ENCODE results near the gene PRSS22.

The PRSS22 gene

DNA sequence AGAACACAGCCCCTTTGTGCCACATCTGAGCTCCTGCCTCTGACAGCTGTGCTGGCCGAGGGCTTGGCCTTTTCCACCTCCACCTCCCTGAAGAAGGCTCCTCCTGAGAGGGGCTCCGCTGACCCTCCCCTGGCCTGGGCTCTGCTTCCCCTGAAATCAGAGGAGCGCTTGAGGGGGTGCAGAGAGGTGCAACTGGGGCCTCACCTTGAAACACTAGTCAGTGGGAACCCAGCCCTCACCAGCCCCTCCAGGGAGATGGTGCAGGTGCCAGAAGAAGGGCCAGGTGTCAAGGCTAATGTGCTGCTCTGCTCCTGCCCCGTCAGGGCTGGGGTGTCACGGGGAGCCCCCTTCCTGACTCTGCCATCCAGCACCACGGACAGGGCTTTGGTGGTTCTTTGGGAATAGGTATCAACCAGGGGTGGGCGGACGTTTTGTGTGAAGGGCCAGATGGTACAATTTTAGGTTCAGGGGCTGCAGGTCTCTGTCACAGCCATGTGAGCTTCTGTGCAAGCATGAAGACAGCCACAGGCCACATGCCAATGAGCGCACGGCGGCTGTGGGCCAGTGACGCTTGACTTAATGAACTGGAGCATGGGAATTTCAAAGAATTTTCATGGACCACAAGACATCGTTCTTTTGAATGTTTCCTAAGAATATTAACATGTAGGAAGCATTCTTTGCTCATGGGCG, 30.0 kb downstream of the PRSS22 start:
- no peak for DNase-seq

DNA sequence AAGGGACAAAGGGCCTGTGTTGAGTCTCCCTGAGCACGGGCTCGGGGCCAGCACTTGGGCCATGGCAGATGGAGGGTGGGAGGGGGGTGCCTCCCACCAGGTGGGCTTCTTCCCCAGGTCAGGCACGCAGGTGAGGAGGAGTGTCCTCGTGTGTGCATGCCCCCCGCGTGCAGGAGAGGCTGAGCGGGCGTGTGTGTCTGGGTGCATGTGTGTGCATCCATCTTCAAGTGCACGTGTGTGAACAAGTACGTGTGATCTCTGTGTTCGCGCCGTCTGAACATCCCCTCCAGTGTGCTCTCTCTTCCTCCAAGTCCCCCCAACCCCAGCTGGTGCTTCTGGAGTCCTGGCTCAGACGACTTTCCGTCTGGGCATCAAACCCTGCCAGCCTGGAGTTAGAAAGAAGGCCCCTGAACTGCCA, 30.6 kb downstream of the PRSS22 start:
- no peak for DNase-seq

DNA sequence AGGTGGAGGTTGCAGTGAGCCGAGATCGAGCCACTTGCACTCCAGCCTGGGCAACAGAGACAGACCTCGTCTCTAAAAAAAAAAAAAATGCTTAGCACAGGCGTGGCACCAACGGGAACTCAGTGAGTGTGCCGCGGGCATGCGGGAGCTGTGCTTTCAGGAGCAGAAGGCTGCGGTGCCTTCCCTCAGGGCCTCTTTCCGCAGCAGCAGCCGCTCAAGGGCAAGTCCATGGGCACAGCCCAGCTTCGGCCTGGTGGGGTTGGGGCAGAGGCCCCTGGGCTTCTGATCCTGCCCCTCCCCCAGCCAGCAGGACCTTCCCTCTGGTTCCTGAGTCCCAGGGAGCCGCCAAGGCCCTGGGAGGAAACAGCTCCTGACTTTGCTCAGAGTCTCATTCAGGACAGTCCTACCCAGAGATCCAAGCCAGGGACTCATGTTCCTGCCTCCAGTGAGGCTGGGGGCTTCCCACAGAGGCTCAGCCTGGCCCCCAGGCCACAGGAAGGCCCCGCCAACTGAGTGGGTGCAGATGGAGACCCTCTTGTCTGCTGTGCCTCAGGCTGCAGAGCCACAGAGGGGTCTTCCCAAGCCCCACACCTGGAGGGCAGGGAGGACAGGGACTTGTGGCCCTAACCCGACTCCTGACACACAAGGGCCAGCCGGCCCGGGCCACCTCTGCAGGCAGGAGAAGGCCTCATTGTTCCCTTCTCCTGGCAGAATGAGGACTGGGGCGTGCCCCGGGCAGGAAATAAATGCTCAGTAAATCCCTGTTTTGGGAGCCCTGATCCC, 31.2 kb downstream of the PRSS22 start:
- DNase-seq: no peak

DNA sequence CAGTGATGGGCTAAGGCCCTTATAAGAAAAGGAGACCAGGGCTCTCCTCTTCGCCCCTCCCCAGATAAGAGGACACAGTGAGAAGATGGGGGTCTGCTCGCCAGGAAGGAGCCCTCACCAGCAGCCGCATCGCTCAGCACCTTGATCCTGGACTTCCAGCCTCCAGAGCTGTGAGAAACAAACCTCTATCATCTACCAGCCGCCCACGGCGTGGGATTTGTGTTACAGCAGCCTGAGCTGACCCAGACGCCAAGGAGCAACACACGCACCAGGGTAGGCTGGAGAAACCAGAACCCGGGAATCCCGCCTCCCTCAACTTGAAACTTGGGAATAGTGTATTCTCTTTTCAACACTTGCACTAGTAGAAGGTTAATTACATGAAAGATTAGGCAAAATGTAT, 32.1 kb downstream of the PRSS22 start:
- no peak for DNase-seq

DNA sequence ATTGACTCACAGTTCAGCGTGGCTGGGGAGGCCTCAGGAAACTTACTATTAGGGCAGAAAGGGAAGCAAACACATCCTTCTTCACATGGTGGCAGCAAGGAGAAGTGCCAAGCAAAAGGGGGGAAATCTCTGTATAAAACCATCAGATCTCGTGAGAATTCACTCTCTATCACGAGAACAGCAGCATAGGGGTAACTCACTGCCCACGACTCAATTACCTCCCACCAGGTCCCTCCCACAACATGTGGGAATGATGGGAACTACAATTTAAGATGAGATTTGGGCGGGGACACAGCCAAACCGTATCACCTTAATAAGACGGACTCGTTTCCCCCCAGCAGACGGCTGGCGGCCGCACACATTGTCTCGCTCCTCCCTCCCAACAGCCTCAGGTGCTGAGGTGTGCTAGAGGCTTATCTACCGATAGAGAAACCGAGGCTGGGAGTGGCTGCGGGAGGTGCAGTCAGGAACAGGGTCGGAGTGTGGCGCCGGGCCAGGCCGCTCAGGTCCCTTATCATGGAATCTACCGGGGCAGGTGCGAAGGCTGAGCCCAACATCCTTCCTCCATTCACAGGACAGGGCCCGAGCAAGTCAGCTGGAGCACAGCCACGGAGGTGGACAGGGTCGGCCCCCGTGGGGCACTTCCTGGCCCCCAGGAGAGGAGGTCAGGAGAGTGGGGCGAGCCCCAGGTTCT, 32.8 kb downstream of the PRSS22 start:
- DNase-seq: no peak

DNA sequence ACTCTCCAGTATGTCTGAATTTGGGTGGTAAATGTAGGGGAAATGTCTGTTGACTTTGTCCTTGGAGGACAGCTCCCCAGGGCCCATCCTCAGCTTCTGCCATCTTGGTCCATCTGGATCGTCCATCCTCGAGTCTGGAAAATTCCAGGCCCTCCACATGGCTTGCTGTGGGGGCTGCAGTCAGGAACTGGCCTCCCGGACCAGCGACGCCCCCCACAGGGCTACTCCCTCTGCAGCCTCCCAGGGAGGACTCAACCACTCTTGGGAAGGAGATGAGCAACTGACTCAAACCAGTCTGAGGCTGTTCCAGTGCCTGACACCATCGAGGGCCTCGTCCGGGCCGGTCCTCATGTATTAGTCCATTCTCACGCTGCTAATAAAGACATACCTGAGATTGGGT, 33.3 kb downstream of the PRSS22 start:
- no peak for DNase-seq

DNA sequence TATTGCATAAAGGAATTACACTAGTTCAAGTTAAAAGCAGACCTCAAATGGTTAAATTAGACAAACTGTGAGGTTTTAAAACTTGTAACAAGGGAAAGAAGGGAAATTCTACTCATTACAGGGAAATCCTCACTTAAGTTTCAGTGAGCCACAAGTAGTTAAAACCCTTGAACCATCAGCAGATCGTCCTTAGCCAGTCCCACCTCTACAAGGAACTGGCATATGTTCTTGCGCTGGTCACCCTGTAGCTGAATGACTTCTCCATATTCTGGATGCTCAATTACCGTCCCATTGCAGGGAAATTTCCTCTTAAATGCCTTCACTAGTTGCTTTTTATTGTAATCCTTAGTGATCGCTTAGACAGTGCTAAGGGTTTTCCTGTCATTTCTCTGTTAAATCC, 35.5 kb downstream of the PRSS22 start:
- DNase-seq: no peak

DNA sequence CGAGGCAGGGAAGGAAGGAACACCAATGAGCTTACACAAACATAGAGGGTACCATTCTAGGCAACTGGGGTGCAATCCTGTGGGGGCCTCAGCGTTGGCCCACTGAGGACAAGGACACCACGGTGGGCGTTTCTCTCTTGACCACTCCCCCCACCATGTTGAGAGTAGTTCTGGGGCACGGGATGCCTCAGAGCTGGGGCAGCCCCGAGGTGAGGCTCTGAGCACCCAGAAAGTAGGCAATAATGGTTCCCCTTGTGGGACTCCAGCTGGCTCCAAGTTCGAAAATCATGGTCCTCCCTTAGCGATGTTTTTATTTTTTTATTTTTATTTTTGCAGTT, 35.8 kb downstream of the PRSS22 start:
- no peak for DNase-seq

DNA sequence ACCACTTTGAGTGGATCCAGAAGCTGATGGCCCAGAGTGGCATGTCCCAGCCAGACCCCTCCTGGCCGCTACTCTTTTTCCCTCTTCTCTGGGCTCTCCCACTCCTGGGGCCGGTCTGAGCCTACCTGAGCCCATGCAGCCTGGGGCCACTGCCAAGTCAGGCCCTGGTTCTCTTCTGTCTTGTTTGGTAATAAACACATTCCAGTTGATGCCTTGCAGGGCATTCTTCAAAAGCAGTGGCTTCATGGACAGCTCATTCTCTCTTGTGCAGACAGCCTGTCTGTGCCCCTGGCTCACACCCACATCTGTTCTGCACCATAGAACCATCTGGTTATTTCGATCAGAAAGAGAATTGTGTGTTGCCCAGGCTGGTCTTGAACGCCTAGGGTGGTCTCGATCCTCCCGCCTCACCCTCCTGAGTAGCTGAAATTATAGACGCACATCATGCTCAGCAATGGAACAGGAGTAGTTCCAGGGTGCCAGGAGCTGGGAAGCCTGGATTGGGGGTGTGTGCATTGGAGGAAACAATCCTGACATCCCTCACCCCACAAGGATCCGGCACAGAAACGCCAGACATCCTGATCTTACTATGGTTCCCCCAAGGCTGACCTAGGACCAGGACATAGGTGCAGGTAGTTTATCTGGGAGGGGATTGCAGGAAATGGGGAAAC, 36.3 kb downstream of the PRSS22 start:
- DNase-seq: no peak

DNA sequence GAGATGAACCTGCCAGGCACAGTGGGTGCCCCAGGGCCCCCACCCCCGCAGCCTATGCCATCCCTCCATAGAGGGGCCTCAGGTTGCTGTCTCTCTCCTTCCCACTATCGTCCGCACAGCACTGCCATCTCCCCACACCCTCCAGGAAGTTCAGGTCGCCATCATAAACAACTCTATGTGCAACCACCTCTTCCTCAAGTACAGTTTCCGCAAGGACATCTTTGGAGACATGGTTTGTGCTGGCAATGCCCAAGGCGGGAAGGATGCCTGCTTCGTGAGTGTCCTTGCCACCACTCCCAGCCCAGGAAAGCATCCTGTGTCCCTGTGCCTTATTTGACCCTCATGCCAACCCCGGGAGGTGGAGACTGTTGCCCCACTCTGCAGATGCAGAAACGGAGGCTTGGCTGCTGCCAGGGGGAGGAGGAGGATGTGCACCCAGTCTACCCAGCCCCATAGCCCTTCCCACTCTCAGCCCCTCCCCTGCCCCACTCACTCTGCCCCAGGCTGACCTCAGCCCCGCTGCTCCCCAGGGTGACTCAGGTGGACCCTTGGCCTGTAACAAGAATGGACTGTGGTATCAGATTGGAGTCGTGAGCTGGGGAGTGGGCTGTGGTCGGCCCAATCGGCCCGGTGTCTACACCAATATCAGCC, 37.0 kb downstream of the PRSS22 start:
- no peak for DNase-seq

DNA sequence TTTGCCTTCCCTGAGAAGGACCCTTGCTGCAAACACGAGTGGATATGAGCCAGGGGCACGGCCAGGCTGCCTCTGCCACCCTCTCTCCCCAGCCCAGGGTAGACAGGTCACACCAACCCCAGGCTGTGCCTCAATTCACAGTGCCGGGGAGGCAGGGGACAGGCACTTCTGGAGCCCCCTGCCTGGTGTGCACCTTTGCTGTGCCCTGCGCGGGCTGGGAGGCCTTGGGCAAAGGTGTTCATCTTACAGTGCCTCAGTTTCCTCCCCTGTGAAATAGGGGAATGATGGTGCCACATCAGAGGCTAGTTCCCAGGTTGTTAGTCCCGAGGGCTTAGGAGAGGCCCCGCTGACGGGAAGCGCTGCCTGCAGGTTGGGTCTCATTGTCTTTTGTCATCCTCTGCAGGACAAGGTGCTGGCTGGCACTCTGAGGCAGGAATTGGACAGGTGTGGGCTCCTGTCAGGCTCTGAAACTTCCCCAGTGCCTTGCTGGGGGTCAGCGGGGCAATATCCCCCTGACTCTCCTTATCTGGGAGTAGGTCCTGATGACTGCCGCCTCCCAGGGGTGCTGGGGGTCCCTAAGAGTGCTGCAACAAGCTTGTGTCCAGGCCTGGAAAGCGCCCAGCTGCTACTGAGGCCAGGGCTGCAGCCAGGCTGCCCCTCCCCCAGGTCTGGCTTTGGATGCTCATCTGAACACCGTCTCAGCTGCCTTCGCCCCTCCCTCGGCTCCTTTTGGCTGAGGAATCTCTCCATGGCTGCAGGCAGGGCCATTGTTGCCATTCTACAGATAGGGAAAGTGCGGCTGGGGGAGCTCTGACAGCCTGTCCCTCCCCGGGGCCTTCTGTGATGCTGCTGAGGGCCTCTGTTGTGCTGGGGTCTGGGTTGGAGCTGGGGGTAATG, 37.8 kb downstream of the PRSS22 start:
- DNase-seq: no peak

DNA sequence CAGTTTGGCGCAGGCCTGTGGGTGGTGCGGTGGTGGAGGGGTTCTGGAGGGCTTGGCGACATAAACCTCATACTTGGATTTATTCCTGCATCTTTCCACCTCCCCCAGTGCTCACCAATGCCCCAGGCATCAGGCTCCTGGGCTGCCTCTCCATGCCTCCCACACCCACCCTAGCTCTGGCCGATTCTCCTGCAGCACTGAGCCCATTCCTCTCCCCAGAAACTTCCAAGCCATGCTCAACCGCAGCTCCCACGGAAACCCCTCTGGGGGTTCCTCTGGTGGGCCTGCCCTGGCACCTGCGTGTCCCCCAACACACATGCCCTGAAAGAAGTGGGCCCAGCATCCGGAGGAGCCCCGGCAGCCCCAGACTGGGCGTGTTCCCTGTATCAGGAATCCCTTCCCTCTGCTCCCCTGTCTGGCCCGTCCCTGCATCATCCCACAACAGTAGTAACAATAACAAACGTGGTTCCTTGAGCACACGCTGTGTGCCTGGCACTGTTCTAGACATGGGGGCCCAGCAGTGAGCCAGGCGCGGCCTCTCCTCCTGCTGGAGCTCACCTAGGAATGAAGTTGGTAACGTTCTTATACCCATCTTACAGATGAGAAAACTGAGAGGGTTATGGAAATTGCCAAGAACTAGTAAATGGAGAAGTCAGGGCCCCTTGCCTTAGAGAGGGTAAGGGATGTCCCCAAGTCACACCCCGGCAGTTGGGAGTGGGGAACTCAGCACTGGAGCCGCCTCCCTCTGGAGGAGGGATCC, 38.6 kb downstream of the PRSS22 start:
- DNase-seq: no peak

DNA sequence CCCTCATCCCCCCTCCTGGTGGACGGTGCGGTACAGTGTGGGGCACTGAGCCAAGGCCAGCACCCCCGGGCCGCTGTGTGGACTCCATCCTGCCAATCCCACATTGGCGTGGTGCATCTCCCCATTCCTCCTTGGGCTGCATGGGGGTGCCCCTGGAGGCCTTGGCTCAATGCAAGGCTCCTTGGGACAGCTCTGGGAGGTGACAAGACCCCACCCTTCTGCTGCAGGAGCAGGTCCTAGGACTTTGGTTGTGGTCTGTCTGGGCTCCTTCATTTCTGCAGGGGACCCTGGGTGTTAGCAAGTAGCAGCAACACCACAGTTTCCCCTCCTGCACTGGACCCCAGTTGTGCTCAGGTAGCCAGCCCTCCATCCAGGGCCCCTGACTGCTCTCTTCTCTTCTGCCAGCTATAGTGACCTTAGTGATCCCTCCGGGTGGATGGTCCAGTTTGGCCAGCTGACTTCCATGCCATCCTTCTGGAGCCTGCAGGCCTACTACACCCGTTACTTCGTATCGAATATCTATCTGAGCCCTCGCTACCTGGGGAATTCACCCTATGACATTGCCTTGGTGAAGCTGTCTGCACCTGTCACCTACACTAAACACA, 39.6 kb downstream of the PRSS22 start:
- DNase-seq: no peak

DNA sequence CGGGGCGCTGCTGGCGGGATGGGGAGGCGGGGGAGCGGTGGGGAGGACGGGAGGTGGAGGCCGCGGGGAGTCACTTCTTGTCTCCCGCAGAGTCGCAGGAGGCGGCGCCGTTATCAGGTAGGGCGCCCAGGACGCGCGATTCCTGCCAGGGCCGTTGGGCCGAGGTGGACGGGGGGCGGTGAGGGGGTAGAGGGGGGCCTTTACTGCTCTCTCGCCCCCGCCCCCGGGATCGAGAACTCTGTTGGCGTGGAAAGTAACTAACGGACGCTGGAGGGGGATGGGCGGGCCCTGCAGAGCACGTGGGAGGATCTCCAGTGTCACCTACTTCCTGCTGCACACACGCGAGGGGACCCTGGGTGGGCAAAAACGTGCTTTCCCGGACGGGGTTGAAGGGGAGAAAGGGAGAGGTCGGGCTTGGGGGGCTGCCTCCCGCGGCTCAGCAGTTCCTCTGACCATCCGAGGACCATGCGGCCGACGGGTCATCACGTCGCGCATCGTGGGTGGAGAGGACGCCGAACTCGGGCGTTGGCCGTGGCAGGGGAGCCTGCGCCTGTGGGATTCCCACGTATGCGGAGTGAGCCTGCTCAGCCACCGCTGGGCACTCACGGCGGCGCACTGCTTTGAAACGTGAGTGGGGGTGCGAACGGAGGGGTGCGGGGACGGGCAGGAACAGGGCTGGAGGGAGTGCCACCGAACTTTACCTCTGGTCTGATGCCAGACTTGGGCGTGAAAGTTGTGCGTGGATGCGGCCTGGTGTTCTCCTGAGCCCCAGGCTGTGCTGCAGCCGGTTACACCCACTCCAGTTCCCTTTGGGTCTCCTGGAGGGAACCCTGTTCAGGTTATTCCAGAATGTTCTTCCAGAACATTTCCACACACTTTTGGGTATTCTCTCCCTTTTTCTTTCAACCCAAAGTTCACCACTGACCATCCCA, 40.4 kb downstream of the PRSS22 start:
- DNase-seq: no peak

DNA sequence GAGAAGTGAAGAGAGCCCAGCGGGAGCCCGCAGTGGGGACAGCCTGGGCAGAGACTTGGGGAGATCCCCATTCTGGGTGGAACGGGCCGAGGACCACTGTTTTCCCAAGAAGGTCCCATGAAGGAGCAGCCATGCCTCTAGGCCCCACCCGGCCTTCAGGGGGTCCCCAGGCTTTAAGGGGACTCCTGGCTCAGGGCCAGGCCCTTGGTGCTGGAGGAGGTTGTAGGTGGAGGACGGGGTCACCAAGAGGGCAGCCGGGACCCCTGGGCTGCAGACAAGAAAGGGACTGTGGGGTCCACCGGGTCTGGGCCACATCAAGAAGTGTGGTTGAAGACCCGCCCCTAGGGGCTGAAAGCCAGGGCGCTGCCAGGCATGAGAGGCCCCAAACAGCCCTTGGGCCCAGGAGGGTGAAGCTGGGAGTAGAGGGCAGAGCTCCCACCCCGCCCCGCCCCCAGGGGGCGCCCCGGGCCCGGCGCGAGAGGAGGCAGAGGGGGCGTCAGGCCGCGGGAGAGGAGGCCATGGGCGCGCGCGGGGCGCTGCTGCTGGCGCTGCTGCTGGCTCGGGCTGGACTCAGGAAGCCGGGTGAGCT, 41.1 kb downstream of the PRSS22 start, which contains the start of gene PRSS21:
Gene PRSS21, plus strand, starts transcription at position 487 of the 589 bp plus-strand sequence. Its CDS starts 32 bp downstream, at position 519.
- DNase-seq: no peak

DNA sequence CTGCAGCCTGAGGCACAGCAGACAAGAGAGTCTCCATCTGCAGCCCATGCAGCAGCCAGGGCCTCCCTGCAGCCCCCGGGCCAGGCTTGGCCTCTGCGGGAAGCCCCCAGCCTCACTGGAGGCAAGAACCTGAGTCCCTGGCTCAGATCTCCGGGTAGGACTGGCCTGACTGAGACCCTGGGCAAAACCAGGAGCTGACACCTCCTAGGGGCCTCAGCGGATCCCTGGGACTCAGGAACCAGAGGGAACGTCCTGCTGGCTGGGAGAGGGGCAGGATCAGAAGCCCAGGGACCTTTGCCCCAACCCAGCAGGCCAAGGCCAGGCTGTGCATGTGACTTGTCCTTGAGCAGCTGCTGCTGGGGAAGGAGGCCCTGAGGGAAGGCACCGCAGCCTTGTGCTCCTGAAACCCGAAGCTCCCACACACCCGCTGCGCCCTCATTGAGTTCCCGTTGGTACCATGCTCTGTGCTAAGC, 42.6 kb downstream of the PRSS22 start:
- no peak for DNase-seq

DNA sequence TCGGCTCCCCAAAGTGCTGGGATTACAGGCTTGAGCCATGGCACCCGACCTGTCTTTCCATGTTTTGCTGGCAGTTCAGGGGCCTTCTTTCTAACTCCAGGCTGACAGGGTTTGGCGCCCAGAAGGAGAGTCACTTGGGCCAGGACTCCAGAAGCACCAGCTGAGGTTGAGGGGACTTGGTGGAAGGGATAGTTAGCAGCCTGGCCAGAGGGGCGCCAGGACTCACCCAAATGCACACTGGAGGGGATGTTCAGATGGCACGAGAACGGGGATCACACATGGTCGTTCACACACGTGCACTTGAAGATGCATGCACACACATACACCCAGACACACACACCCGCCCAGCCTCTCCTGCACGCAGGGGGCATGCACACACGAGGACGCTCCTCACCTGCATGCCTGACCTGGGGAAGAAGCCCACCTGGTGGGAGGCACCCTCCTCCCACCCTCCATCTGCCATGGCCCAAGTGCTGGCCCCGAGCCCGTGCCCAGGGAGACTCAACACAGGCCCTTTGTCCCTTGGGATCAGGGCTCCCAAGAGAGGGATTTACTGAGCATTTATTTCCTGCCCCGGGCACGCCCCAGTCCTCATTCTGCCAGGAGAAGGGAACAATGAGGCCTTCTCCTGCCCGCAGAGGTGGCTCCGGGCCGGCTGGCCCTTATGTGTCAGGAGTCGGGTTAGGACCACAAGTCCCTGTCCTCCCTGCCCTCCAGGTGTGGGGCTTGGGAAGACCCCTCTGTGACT, 43.2 kb downstream of the PRSS22 start:
- DNase-seq: no peak

DNA sequence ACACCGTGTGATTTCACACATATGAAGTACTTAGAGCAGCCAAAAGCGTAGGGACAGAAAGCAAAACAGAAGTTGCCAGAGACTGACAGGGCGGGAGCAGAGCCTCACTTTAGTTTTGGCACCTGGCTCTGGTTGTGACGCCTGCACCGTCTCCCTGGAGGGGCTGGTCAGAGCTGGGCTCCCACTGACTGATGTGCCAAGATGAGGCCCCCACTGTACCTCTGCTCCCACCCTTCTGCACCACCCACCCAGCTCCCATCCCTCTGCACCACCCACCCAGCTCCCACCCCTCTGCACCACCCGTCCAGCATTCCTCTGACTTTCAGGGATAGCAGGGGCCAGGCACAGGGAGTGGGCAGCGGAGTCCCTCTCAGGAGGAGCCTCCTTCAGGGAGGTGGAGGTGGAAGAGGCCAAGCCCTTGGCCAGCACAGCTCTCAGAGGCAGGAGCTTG, 44.2 kb downstream of the PRSS22 start:
- no peak for DNase-seq
